Coronary artery (tissue), 2 donors: ENCODE results near the gene DLG2.

Experiments
- DNase-seq: peaks from one replicate; pipeline ENCODE4 v3.0.0-alpha.2; 2017; ENCODE audit warnings: low spot score
- H3K27ac ChIP-seq, 2 donors: fragments of 200-600 bp; sonication (generic); one replicate each; pipeline ENCODE4 v1.5.1; 2016 to 2019
- H3K4me3 ChIP-seq: fragments of 200-600 bp; sonication (generic); 2 replicates; pipeline ENCODE4 v1.5.1; 2016; ENCODE audit warnings: mild to moderate bottlenecking, moderate library complexity
- TF ChIP-seq, protein P1 (sequence below): fragments of 200-600 bp; sonication (generic); IDR thresholded peaks from one replicate; pipeline ENCODE4 v1.5.1; 2019; ENCODE audit warnings: antibody characterized with exemption

DLG2 gene

DNA sequence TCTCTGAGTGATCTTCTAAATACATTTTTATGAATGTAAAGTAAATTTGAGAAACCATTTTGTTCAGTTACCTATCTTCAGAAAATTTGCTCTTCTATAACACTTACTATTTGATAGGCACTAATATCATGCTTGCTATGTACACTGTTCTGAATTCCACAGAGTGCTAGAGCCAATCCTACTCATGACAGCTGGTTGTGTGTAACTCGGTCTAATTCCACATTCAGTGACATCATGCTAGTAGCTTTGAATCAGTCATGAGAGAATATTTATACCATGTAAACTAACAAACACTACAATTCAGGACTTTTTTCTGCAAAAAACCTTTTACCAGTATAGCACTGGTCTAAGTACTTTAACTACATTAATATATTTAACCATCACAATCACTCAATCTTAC is 902.9 kb downstream of the DLG2 start:
- DNase-seq: no peak
- no peak overlapping the region for H3K4me3 ChIP-seq
- TF ChIP-seq, protein P1, sequence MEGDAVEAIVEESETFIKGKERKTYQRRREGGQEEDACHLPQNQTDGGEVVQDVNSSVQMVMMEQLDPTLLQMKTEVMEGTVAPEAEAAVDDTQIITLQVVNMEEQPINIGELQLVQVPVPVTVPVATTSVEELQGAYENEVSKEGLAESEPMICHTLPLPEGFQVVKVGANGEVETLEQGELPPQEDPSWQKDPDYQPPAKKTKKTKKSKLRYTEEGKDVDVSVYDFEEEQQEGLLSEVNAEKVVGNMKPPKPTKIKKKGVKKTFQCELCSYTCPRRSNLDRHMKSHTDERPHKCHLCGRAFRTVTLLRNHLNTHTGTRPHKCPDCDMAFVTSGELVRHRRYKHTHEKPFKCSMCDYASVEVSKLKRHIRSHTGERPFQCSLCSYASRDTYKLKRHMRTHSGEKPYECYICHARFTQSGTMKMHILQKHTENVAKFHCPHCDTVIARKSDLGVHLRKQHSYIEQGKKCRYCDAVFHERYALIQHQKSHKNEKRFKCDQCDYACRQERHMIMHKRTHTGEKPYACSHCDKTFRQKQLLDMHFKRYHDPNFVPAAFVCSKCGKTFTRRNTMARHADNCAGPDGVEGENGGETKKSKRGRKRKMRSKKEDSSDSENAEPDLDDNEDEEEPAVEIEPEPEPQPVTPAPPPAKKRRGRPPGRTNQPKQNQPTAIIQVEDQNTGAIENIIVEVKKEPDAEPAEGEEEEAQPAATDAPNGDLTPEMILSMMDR: no peak
- H3K27ac ChIP-seq: no peak overlapping the region

DNA sequence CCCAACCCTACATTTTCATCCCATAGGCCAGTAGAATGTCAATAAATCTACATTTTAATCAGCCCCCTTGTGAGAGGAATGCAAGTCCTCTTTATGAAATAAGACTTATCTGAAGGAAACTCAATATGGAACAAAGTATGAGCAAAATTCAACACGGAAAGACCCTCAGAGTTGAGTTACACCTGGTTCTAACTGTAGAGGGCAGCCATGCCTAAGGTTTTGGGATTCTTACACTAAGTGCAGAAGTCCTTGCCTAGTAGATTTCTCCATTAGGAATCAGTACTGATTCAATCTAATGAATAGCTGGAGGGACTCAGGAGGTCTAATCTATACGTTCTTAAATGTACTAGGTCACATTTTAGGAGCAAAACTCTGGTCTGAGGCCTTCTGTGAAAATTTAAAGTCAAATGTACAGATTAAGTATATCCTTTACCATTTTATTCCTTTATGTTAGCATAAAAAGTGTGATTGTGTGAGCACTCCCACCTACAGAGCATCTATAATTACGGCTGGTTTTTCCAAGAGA is 904.5 kb downstream of the DLG2 start:
- Histone ChIP-seq H3K4me3 (no peak overlapping the region), H3K27ac (no peak overlapping the region)
- TF ChIP-seq, protein P1: no peak
- no peak for DNase-seq

DNA sequence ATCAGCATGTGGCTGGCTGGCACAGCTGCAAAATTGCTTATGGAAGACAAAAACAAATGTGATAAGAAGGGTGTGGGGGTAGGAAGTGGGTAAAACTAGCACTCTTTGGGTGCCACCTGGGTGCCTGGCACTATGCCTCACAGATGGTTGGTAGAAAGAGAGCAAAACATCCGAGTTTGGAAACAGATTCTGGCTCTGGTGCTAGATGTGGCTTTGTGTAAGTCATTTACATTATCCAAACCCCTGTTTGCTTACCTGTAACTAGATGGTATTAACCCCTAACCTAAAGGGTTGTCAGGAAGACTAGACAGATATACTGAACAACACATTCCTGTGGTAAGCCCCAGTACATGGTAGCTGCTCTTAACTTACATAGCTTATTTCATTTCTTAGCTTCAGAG is 905.6 kb downstream of the DLG2 start:
- DNase-seq: no peak
- no peak overlapping the region for H3K27ac ChIP-seq
- no peak overlapping the region for H3K4me3 ChIP-seq
- TF ChIP-seq, protein P1: no peak

DNA sequence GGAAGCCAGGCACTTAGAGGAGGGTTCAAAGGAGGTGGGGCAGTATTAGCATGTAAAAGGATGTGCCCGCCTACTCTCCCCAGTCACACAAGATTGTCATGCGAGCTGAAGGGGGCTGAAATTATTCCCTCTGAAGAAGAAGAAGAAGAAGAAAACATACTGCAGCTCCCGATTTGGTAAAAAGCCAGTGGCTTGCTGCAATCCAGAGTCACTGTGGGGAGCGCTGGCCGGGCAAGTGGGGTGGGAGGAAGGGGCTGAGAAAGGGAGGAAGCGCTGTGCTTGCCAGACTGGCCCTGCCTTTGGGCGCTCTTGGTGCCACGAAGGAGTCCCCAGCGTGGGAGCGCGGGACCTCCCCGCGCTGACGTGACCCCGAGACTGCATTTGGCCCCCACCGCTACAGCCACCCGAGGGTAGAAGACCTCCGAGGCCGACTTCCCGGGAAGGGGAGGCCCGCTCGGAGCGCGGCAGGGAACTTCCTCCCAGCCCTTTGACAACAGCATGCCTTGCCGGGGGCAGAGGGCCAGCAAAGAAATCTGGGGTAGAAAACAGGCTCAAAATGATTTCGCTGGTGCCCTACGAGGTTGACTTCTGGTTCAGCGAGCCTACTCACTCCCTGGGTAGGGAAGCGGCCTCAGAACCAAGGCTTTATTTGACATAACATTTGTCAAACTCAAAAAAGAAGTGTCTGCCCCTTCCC is 906.3 kb downstream of the DLG2 start:
- TF ChIP-seq, protein P1: no peak
- H3K4me3 ChIP-seq: peak overlapping the region; percentile 79
- peak overlapping the region; percentile 18 to 26 for H3K27ac ChIP-seq
- DNase-seq: no peak

DNA sequence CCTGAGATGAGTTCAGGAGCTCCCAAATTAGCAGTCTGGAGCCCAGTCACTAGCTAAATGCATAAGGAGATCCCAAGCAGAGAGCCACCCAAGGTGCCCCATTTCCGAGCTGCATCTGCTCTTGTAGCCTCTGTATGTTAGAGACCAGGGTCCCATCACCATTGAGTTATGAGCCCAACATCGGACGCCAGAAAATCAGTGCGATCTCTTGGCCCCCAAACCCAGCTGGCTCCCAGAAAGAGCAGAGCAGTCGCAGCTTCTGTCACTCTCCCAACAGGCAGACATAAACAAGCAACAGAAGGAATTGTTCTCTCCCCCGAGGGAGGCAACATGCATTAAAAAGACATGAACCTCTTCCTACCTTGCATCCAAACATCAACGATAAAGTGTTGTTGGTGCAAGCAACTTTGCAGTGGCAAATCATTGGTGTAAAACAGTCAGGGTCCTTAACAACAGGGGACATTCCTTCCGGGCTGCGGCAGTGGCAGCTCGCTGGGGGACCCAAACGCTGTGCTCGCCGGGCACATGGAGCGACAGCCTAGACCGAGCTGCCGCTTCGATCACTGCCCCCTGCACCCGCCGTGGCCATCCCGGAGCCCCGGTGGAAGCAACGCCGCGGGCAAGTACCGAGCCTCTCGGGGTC is 907.1 kb downstream of the DLG2 start:
- TF ChIP-seq, protein P1: no peak
- DNase-seq: no peak
- Histone ChIP-seq H3K27ac (no peak overlapping the region), H3K4me3 (peak overlapping the region; percentile 79)

DNA sequence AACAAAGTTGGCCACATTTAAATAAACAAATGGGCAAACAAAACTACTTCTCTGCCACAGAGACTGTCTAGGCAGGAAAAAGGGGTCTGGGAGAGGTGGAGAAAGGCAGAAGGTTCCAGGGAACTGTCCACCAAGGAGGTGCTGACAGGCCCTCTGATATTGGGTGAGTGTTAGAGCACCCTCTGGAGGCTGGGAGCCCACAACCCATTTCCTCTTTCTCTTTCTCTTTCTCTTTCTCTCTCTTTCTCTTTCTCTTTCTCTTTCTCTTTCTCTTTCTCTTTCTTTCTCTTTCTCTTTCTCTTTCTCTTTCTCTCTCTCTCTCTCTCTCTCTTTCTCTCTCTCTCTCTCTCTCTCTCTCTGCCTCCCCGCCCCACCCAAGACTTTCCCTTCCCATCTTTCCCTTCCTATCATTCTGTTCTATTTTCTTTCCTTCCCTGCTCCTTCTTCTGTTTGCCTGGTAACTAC is 912.8 kb downstream of the DLG2 start:
- DNase-seq: no peak
- Histone ChIP-seq H3K27ac (no peak overlapping the region), H3K4me3 (no peak overlapping the region)
- TF ChIP-seq, protein P1: no peak

DNA sequence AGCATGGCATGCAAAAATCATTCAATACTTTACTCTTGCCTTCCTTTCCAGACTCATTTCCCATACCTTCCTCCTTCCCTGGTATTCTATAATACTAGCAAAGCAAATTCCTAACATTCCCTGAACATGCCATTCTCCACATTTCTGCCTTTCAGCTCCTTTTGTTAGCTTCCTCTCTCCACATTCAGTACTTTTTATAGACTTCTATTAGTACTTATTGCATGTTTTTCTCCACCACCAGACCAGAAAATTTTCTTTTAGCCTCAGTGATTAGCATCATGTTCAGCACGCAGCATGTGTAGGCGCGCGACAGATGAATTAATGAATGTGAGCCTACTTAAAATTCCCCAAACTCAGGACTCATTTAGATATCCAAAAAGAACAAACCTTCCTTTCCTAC is 935.3 kb downstream of the DLG2 start:
- Histone ChIP-seq H3K4me3 (no peak overlapping the region), H3K27ac (no peak overlapping the region)
- no peak for DNase-seq
- TF ChIP-seq, protein P1: no peak
